ENCODE data around the gene MARVELD3.

DNA sequence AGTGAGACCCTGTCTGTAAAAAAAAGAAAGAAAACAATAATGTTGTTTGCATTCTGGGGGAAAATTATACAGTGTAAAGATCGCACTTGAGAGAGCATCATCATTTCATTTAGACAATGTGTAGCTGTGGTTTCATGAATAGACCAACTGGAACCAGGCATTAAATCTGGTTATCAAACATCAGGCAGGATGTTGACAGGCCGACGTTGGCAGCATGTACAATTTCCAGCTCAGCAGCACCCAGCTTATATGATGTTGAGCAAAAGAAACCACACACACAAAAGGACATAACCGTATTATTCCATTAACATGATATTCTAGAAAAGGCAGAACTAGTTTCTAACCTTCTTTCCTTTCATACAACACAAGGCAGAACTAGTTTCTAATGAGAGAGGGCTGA, 5.8 kb downstream of the MARVELD3 start:
- TF ChIP-seq, protein P1, sequence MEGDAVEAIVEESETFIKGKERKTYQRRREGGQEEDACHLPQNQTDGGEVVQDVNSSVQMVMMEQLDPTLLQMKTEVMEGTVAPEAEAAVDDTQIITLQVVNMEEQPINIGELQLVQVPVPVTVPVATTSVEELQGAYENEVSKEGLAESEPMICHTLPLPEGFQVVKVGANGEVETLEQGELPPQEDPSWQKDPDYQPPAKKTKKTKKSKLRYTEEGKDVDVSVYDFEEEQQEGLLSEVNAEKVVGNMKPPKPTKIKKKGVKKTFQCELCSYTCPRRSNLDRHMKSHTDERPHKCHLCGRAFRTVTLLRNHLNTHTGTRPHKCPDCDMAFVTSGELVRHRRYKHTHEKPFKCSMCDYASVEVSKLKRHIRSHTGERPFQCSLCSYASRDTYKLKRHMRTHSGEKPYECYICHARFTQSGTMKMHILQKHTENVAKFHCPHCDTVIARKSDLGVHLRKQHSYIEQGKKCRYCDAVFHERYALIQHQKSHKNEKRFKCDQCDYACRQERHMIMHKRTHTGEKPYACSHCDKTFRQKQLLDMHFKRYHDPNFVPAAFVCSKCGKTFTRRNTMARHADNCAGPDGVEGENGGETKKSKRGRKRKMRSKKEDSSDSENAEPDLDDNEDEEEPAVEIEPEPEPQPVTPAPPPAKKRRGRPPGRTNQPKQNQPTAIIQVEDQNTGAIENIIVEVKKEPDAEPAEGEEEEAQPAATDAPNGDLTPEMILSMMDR (conservative IDR thresholded peaks at IDR 0.05 in 1 of 2, IDR thresholded peaks at IDR 0.05 in 1 of 2; ENCODE audit: extremely low read depth in 1 of 2, insufficient read depth in 1 of 2, low read depth in 1 of 2, low read length in 2 of 2) = no peak
- TF ChIP-seq EZH2 (IDR thresholded peaks at IDR 0.05; ENCODE audit: borderline replicate concordance, low read length) = no peak

Measured in mammary epithelial cell (primary cell).